Central memory CD8-positive, alpha-beta T cell (primary cell): ENCODE results near the gene OBP2A.

ENCODE experiments used
- ATAC-seq: fragments of 150-1000 bp; cut with Tn5 transposase; replicated peaks from 2 replicates; pipeline ENCODE4 v1.10.0; 2022; ENCODE audit warnings: mild to moderate bottlenecking, moderate FRiP score, moderate number of reproducible peaks; ENCODE audit not compliant: poor library complexity, severe bottlenecking; ENCODE audit errors: extremely low read depth
- DNase-seq, 2 donors: peaks; one replicate each; pipeline ENCODE4 v3.0.0; 2021; ENCODE audit warnings: low spot score in 2 of 2
- H3K27ac Mint-ChIP-seq: one replicate; pipeline ENCODE4 v1.8.0; 2022; ENCODE audit warnings: low read depth, mild to moderate bottlenecking, moderate library complexity, mixed read lengths
- H3K27me3 Mint-ChIP-seq: one replicate; pipeline ENCODE4 v1.8.0; 2022; ENCODE audit warnings: mixed read lengths
- H3K36me3 Mint-ChIP-seq: one replicate; pipeline ENCODE4 v1.8.0; 2022; ENCODE audit warnings: mild to moderate bottlenecking, moderate library complexity, mixed read lengths; ENCODE audit not compliant: insufficient read depth
- H3K4me1 Mint-ChIP-seq: one replicate; pipeline ENCODE4 v1.8.0; 2022; ENCODE audit warnings: mixed read lengths
- H3K4me3 Mint-ChIP-seq: one replicate; pipeline ENCODE4 v1.8.0; 2022; ENCODE audit warnings: mild to moderate bottlenecking, moderate library complexity, mixed read lengths
- H3K9me3 Mint-ChIP-seq: one replicate; pipeline ENCODE4 v1.8.0; 2022; ENCODE audit warnings: mixed read lengths

The OBP2A gene

DNA sequence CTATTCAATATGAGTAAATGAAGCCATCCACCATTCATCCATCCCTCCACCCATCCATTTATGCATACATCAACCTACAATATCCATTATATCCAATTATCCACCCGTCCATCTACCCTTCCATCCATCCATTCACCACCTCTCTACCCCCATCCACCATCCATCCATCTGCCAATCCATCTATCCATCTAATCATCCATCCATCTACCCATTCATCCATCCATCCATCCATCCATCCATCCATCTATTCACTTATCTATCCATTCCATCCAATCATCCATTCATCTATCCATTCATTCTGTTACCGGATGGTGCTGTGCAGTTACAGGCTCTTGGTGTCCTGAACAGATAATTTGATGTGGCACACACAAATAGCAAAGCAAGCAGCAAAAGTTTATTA, 26.3 kb downstream of the OBP2A start:
- peaks cover 6% of the 10 kb centered on the region for H3K9me3 Mint-ChIP-seq

DNA sequence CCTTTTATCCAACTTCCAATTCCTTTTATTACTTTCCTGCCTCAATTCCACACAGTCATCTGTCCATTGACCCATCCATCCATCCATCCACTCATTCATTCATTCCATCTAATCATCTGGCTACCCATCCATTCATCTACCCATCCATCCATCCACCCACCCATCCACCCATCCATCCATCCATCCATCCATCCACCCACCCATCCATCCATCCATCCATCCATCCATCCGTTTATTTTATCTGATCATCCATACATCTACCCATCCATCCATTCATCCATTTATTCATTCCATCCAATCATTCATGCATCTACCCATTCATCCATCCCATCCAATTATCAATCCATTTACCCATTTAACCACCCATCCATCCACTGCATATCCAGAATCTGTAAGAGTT, 27.2 kb downstream of the OBP2A start:
- H3K27me3 Mint-ChIP-seq: no peaks in the 10 kb centered on the region
- DNase-seq: no peak
- H3K9me3 Mint-ChIP-seq: peaks cover 6% of the 10 kb centered on the region
- no peak overlapping the region for H3K4me3 Mint-ChIP-seq
- no peak for ATAC-seq
- no peaks in the 10 kb centered on the region for H3K4me1 Mint-ChIP-seq
- H3K27ac Mint-ChIP-seq: no peak overlapping the region
- no peaks in the 10 kb centered on the region for H3K36me3 Mint-ChIP-seq

More for the DNA sequence above, 26.3 kb downstream of the OBP2A start:
- DNase-seq: no peak
- Mint-ChIP-seq H3K27me3 (peaks cover 2% of the 10 kb centered on the region), H3K36me3 (no peaks in the 10 kb centered on the region), H3K4me1 (no peaks in the 10 kb centered on the region), H3K27ac (no peak overlapping the region), H3K4me3 (no peak overlapping the region)
- no peak for ATAC-seq

DNA sequence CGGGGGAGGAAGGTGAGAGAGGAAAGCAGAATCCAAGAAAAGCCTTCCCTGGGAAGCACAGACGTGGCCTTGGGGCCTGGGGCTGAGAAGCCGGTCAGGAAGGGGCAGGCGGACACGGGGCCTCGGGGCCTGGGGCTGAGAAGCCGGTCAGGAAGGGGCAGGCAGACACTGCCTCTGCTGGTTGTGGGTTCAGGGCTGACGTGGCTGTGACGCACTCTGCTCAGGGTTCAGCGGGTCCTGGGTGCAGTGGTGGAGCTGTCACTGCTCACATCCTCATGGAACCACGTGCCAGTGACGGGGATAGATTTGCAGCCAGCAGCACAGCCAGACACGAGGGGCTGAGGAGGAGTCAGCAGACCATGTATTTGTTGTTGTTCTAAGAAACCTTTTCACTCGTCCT, 28.4 kb downstream of the OBP2A start:
- H3K9me3 Mint-ChIP-seq: peaks cover under 1% of the 10 kb centered on the region
- H3K4me3 Mint-ChIP-seq: no peak overlapping the region
- ATAC-seq: no peak
- DNase-seq: no peak
- H3K4me1 Mint-ChIP-seq: no peaks in the 10 kb centered on the region
- H3K27ac Mint-ChIP-seq: no peak overlapping the region
- H3K27me3 Mint-ChIP-seq: no peaks in the 10 kb centered on the region
- no peaks in the 10 kb centered on the region for H3K36me3 Mint-ChIP-seq

DNA sequence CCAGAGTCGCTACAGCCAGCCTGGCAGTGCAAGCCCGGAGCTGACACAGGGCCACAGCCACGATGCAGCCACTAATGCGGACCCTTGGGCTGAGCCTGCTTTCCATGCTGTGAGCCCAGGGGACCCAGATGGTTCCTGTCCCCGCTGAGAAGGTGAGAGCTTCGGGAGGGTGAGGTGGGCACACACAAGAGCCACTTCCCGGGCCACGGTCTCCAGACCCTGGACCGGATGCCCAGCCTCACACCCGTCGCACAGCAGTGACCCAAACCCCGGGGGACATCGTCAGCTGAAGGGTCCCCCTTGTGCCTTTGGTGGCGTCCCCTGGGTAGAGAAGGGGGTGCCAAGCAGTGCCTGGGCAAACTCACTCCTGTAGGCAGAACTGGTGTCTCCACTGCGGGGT, 29.0 kb downstream of the OBP2A start:
- no peak for ATAC-seq
- Mint-ChIP-seq H3K9me3 (no peaks in the 10 kb centered on the region), H3K27me3 (no peaks in the 10 kb centered on the region), H3K27ac (no peak overlapping the region), H3K4me3 (no peak overlapping the region), H3K4me1 (no peaks in the 10 kb centered on the region), H3K36me3 (no peaks in the 10 kb centered on the region)
- no peak for DNase-seq

DNA sequence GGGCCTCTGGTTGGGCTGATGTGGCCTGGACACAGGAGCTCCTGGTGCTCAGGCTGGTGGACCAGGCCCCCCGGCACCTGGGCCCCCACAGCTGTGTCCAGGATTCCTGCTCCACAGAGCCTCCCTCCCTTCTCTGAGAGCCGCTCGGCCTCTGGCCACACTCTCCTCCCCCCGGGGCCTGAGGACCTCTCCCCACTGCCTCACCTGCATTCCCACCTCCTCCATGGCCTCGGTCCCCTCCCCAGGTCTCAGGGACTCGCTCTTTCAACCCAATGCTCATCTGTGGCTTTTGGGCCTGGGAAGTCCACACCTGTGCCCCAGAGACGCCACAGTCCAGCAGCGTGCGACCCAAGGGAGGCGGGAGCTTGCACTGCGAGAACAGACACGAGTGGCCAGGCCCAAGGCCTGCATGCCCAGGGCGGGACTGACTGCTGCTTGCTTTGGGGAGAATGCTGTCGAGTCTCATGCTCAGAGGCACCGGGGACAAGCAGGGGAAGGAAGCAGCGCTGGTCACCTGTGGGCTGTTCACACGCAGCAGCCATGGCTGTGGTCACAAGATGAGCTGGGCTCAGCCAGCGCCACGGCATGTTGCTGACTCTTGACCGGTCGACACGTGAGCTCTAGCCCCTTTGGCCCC, 30.2 kb downstream of the OBP2A start:
- Mint-ChIP-seq H3K27ac (no peak overlapping the region), H3K4me1 (no peaks in the 10 kb centered on the region), H3K9me3 (no peaks in the 10 kb centered on the region), H3K4me3 (no peak overlapping the region), H3K27me3 (no peaks in the 10 kb centered on the region), H3K36me3 (no peaks in the 10 kb centered on the region)
- DNase-seq (no peak), ATAC-seq (no peak)

DNA sequence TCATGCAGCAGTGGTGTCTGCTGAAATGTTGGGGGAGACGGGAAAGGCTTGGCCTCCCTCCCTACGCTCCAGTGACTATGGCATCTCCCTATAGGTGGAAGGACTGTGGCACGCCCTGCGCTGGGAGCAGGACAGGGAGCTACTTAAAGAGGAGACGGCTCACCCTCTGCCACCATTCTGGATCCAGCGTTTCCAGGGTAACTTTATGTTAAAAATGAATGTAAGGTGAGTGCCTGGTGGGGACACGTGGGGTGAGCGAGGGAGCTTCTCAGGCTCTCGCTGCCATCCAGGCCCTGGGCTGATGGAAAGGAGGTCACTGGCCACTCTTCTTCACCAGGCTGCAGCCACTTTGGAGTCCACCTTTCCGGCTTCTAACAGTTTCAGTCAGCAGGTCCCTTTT, 31.3 kb downstream of the OBP2A start:
- Mint-ChIP-seq H3K4me1 (no peaks in the 10 kb centered on the region), H3K36me3 (no peaks in the 10 kb centered on the region), H3K4me3 (no peak overlapping the region), H3K9me3 (no peaks in the 10 kb centered on the region), H3K27me3 (no peaks in the 10 kb centered on the region), H3K27ac (no peak overlapping the region)
- ATAC-seq (no peak), DNase-seq (no peak)

DNA sequence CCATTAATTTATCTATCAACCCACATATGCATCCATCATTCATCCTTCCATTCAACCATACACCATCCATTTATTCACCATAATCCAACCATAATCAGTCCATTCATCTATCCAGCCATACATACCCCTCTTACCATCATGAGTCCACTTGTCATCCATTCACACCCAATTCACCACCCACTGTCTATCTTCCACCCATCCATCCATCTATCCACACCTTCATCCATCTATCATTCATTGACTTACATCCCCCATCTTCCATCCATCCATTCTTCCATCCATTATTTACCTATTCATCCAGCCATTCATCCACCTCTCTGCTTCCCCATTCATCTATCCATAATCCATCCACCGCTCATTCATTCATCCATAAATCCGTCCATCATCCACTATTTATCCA, 33.4 kb downstream of the OBP2A start:
- no peak overlapping the region for H3K27ac Mint-ChIP-seq
- no peaks in the 10 kb centered on the region for H3K4me1 Mint-ChIP-seq
- no peaks in the 10 kb centered on the region for H3K9me3 Mint-ChIP-seq
- no peaks in the 10 kb centered on the region for H3K27me3 Mint-ChIP-seq
- DNase-seq (no peak), ATAC-seq (no peak)
- no peak overlapping the region for H3K4me3 Mint-ChIP-seq
- H3K36me3 Mint-ChIP-seq: no peaks in the 10 kb centered on the region

DNA sequence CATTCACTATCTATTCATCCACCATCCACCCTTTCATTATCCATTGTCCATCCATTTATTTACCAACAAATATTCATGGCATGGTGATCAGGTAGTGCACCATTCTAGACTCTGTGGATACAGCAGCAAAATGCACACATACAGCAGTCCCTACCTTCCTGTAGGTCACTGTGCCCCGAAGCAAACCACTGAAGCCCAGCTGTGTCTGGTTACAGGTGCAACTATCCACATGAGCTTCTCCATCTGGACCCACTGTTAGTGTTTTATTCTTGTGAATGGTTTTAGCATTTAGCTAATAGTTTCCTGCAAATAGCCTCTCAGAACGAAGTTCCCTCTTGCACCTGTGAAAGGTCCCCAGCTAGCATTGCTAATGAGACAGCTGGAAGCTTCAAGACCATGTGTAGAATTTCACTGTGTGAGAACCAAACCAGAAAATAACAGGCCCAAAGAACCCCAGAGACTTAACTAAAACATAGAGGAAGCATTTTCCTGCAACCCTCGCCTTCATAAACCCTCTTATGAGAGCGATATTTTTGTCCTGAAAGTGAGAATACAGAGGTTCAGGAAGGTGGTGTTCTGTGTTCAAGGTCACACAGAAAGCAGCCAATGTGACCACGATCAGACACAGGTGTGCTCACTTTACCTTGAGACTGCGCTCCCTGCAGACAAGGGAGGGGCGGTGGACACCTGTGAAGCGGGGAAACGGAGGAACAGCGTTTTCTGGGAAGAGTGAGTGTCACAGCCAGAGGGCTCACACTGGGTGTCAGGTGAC, 34.1 kb downstream of the OBP2A start:
- no peak for ATAC-seq
- no peak overlapping the region for H3K27ac Mint-ChIP-seq
- no peak overlapping the region for H3K4me3 Mint-ChIP-seq
- peaks cover 7% of the 10 kb centered on the region for H3K27me3 Mint-ChIP-seq
- H3K9me3 Mint-ChIP-seq: no peaks in the 10 kb centered on the region
- H3K36me3 Mint-ChIP-seq: no peaks in the 10 kb centered on the region
- DNase-seq: no peak
- H3K4me1 Mint-ChIP-seq: no peaks in the 10 kb centered on the region

DNA sequence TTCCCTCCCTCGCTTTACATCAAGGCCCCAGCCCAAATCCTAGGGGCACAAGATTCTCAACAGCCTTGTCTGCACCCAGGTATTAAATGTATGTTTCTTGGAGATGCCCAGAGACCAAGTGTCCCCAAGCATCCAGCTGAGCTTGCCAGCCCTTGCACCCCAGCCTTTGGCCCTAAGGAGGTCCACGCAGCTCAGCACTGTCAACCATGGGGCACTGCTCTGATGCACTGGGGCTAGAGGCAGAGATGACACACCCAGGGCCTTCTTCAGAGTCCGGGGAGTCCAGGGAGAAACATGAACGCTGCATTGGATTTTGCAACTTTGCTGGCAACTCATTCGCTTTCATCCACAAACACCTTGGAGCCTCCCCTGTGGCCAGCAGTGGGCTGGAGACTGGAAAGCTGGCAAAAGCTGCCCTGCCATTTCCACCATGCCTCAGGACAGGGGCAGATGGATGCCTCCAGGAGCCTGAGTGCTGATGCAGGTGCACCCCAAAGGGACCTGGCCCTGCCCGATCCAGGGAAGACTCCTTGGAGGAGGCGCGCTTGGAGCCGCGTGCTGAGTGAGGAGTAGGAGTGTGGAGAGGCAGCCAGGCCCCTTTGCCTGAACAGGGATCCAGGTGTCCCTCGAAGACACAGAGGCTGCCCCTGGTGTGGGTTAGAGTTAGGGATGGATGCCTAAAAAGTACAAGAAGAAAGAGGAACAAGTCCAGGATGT, 34.9 kb downstream of the OBP2A start:
- peaks cover 9% of the 10 kb centered on the region for H3K27me3 Mint-ChIP-seq
- ATAC-seq (no peak), DNase-seq (no peak)
- no peaks in the 10 kb centered on the region for H3K9me3 Mint-ChIP-seq
- no peak overlapping the region for H3K4me3 Mint-ChIP-seq
- no peak overlapping the region for H3K27ac Mint-ChIP-seq
- no peaks in the 10 kb centered on the region for H3K4me1 Mint-ChIP-seq
- no peaks in the 10 kb centered on the region for H3K36me3 Mint-ChIP-seq

DNA sequence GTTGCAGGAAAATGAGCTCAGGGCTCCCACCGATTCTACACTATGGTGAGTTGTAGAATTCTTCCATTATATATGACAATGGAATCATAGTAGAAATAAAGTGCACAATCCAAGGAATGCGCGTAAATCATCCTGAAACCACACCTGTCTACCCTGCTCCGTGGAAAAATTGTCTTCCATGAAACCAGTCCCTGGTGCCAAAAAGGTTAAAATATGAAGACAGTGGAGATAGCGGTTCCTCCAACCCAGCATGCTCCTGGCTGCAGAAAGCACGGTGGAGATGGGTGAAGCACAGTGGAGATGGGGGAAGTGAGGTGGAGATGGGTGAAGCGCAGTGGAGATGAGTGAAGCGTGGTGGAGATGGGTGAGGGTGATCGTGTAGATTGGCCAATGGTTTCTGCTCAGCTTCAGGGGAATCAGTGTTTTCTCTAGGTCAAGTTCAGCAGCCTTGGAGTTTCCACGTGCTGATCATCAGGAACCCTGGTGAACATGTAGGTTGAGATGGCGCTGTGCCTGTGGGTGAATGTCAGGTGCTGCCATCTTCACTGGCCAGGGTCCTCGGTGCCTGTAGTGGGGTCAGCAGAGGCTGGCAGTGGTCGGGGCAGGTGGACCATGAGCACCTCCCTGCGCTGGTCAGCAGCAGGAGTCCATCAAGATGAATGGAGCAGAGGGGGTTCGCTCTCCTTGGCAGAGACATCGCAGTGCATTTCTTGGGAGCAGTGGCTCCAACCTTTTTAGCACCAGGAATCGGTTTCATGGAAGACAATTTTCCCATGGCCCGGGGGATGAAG, 35.9 kb downstream of the OBP2A start:
- no peak overlapping the region for H3K27ac Mint-ChIP-seq
- DNase-seq: no peak
- H3K4me1 Mint-ChIP-seq: no peaks in the 10 kb centered on the region
- H3K27me3 Mint-ChIP-seq: peaks cover 9% of the 10 kb centered on the region
- no peaks in the 10 kb centered on the region for H3K9me3 Mint-ChIP-seq
- no peak for ATAC-seq
- H3K36me3 Mint-ChIP-seq: no peaks in the 10 kb centered on the region
- no peak overlapping the region for H3K4me3 Mint-ChIP-seq

DNA sequence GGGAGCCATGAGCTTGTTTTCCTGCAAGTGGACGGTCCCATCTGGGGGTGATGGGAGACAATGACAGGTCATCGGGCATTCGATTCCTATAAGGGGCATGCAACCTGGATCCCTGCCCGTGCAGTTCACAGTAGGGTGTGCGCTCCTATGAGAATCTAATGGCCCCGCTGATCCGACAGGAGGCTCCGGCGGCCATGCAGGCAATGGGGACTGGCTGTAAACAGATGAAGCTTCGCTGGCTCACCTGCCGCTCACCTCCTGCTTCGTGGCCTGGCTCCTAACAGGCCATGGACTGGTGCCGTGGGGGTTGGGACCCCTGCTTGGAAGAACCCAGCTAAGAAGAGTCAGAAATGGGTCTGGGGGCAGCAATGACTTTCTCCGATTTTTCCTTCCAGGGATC, 36.6 kb downstream of the OBP2A start:
- no peaks in the 10 kb centered on the region for H3K36me3 Mint-ChIP-seq
- ATAC-seq: no peak
- H3K27ac Mint-ChIP-seq: no peak overlapping the region
- no peaks in the 10 kb centered on the region for H3K9me3 Mint-ChIP-seq
- peaks cover 9% of the 10 kb centered on the region for H3K27me3 Mint-ChIP-seq
- no peak for DNase-seq
- H3K4me3 Mint-ChIP-seq: no peak overlapping the region
- no peaks in the 10 kb centered on the region for H3K4me1 Mint-ChIP-seq

DNA sequence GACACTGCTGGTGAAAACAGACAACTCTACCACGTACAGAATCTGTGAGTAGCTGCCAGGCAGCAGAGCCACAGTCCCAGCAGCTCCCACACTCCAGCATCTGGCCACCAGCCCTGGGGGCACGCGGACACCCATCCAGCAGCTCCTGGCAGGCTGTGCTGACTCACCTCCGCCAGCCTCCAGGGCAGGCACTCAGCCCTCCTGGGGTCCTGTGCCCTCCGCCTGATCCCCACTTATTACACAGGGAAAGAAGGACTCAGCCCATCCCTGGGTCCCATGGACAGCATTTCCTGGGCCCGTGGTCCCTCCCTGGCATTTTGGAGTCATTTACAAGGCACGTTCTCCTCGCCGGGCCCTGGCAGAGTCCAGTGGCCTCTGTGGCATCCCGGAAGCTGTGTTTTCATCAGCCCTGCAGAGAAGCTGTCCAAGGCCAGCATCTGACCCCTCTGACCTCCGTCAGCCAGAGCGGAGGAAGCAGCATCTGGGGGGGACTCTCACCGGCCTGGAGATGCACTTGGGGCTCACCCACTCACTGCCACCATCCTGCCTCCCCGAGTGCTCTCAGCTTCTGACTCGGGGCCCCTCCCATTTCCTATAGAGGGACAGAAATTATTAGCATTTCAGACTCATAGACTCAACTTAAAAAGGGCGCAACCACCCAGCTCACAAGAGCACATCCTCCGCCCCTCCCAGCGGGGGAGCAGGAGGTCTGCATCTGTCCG, 37.2 kb downstream of the OBP2A start:
- no peak for ATAC-seq
- Mint-ChIP-seq H3K4me3 (no peak overlapping the region), H3K27me3 (peaks cover 9% of the 10 kb centered on the region), H3K27ac (no peak overlapping the region), H3K4me1 (no peaks in the 10 kb centered on the region), H3K9me3 (no peaks in the 10 kb centered on the region), H3K36me3 (no peaks in the 10 kb centered on the region)
- no peak for DNase-seq
